Body of pancreas (tissue), 4 donors: Measurements from ENCODE around the gene SBF2.

Source experiments
- POLR2A ChIP-seq, 3 donors: fragments of 450-650 bp; IDR thresholded peaks; one replicate each; pipeline ENCODE4 v1.6.1; 2016; ENCODE audit warnings: antibody characterized with exemption in 3 of 3, mild to moderate bottlenecking in 2 of 3
- TF ChIP-seq, protein P1 (sequence below), 7 experiments: fragments of 450-650 bp in 4 of 7; fragments of 200-600 bp in 3 of 7; sonication (generic) in 3 of 7; IDR thresholded peaks; one replicate each; pipeline ENCODE4 v1.5.1; 2016 to 2019; ENCODE audit warnings: antibody characterized with exemption in 7 of 7

DNA sequence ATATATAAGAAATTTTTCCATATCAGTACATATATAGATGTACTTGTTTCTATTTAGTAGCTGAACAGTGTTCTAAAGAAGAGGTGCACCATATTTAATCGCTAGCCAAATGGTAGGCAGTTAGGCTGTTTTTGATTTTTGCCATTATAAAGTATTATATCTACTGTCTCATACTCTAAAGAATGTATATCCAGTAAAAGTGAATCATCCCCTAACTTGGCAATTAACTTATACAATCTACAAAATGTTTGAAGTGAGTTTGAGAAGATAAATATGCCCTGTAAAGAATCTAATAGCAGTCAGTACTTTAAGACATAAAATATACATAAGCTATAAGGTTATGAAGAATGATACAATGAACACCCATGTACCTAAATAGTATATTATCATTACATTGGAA lies 338.6 kb downstream of the SBF2 start:
- TF ChIP-seq, protein P1, sequence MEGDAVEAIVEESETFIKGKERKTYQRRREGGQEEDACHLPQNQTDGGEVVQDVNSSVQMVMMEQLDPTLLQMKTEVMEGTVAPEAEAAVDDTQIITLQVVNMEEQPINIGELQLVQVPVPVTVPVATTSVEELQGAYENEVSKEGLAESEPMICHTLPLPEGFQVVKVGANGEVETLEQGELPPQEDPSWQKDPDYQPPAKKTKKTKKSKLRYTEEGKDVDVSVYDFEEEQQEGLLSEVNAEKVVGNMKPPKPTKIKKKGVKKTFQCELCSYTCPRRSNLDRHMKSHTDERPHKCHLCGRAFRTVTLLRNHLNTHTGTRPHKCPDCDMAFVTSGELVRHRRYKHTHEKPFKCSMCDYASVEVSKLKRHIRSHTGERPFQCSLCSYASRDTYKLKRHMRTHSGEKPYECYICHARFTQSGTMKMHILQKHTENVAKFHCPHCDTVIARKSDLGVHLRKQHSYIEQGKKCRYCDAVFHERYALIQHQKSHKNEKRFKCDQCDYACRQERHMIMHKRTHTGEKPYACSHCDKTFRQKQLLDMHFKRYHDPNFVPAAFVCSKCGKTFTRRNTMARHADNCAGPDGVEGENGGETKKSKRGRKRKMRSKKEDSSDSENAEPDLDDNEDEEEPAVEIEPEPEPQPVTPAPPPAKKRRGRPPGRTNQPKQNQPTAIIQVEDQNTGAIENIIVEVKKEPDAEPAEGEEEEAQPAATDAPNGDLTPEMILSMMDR (IDR thresholded peaks at IDR 0.05): no peak
- TF ChIP-seq POLR2A (IDR thresholded peaks at IDR 0.05): no peak
